ENCODE data around the gene NFIL3.

DNA sequence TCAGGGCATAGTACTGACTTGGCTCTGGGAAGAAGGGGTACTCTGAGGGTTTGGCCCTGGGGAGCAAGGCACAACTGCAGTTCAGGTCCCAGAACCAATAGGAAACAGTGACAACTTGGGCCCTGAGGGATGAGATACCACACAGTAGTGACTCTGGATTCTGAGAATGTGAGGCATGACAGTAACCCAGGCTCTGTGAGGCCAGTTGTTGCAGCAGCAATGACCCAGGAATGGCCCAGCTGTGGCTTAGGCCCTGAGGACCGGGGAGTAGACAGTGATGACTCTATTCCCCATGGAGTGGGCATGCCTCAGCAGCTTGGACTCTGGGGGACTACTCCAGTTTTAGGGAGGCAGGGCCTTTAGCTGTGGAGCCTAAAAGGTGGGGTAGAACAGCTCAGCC is 21.5 kb upstream of the NFIL3 start:
- TF ChIP-seq, protein P1, sequence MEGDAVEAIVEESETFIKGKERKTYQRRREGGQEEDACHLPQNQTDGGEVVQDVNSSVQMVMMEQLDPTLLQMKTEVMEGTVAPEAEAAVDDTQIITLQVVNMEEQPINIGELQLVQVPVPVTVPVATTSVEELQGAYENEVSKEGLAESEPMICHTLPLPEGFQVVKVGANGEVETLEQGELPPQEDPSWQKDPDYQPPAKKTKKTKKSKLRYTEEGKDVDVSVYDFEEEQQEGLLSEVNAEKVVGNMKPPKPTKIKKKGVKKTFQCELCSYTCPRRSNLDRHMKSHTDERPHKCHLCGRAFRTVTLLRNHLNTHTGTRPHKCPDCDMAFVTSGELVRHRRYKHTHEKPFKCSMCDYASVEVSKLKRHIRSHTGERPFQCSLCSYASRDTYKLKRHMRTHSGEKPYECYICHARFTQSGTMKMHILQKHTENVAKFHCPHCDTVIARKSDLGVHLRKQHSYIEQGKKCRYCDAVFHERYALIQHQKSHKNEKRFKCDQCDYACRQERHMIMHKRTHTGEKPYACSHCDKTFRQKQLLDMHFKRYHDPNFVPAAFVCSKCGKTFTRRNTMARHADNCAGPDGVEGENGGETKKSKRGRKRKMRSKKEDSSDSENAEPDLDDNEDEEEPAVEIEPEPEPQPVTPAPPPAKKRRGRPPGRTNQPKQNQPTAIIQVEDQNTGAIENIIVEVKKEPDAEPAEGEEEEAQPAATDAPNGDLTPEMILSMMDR (IDR thresholded peaks at IDR 0.05; ENCODE audit: low read length), result no peak
- no peak for TF ChIP-seq EZH2 (optimal IDR thresholded peaks at IDR 0.05; ENCODE audit: low read depth, low read length)
- no peak for TF ChIP-seq EZH2phosphoT487 (IDR thresholded peaks at IDR 0.05; ENCODE audit: low read length)

Measured in MM.1S (cell line).